Prostate gland (tissue), 2 donors: ENCODE results near the gene TAS2R16. TPM values are rescaled to one million over a fixed set of nuclear protein-coding genes. Genes with fewer than 3 reads are reported as not detected.

Experiments
- DNase-seq: peaks from one replicate; pipeline ENCODE4 v3.0.0-alpha.2; 2019; ENCODE audit warnings: low spot score
- H3K27ac ChIP-seq, 2 donors: fragments of 200-600 bp; sonication (generic); 2 replicates each; pipeline ENCODE4 v1.5.1; 2017 to 2019
- H3K27me3 ChIP-seq: fragments of 200-600 bp; sonication (generic); replicated peaks from 2 replicates; pipeline ENCODE4 v1.5.1; 2019; ENCODE audit not compliant: insufficient read depth
- H3K36me3 ChIP-seq, 2 donors: fragments of 200-600 bp; sonication (generic); 1 replicate in 1 of 2; 2 replicates in 1 of 2; pipeline versions ENCODE4 v1.5.1 to v1.8.1; 2017 to 2019
- H3K4me1 ChIP-seq: fragments of 200-600 bp; sonication (generic); replicated peaks from 2 replicates; pipeline ENCODE4 v1.5.1; 2019
- H3K4me3 ChIP-seq, 2 donors: fragments of 200-600 bp; sonication (generic); 2 replicates each; pipeline ENCODE4 v1.5.1; 2017 to 2019
- H3K9me3 ChIP-seq: fragments of 200-600 bp; sonication (generic); 2 replicates; pipeline ENCODE4 v1.5.1; 2017
- CTCF ChIP-seq, 4 experiments: fragments of 200-600 bp in 2 of 4; fragments of 450-650 bp in 2 of 4; sonication (generic) in 2 of 4; IDR thresholded peaks; 1 replicate in 3 of 4; 2 replicates in 1 of 4; pipeline ENCODE4 v1.5.1; 2016 to 2019; ENCODE audit warnings: antibody characterized with exemption in 4 of 4, mild to moderate bottlenecking in 2 of 4, moderate library complexity in 2 of 4
- POLR2A ChIP-seq: fragments of 450-650 bp; IDR thresholded peaks from one replicate; pipeline ENCODE4 v1.6.1; 2016; ENCODE audit warnings: antibody characterized with exemption, mild to moderate bottlenecking
- POLR2AphosphoS5 ChIP-seq: sonication (generic); formaldehyde crosslinking; IDR thresholded peaks from one replicate; pipeline ENCODE4 v1.6.1; 2017; ENCODE audit warnings: antibody characterized with exemption
- WGBS: methylation state at CpG from one replicate; pipeline ENCODE4 v1.1.5; 2018; 5-methylcytosine and 5-hydroxymethylcytosine counted together
- intact Hi-C: fragments of 100-400 bp; cut with DNase I; formaldehyde crosslinking; loops from one replicate; pipeline ENCODE4 v1.14.2; 2022
- total RNA-seq, 2 donors: library from RNA; depleted of rRNA; stranded (reverse); fragments of >200 nt; gene quantifications; one replicate each; pipeline ENCODE4 v1.1.0, GENCODE V29; 2016

The TAS2R16 gene
- total RNA-seq, 2 donors from 2014 or later: not detected

GRCh38 chr7:122989577-122989976, 5.9 kb downstream of the TAS2R16 start:
- Histone ChIP-seq H3K27me3 (no peaks in the 10 kb centered on the region), H3K4me1 (no peaks in the 10 kb centered on the region), H3K9me3 (no peaks in the 10 kb centered on the region), H3K27ac (no peak overlapping the region), H3K4me3 (no peak overlapping the region), H3K36me3 (no peaks in the 10 kb centered on the region)
- TF ChIP-seq POLR2A (no peak), POLR2AphosphoS5 (no peak), CTCF (IDR thresholded peaks at IDR 0.05) (no peak)
- no peak for DNase-seq
- 92% methylated on average over 2 of the region's 2 CpGs for WGBS
- intact Hi-C loops: no loop called here

GRCh38 chr7:122989041-122989440, 6.5 kb downstream of the TAS2R16 start:
- Histone ChIP-seq H3K9me3 (no peaks in the 10 kb centered on the region), H3K27ac (no peak overlapping the region), H3K4me1 (no peaks in the 10 kb centered on the region), H3K27me3 (no peaks in the 10 kb centered on the region), H3K36me3 (no peaks in the 10 kb centered on the region), H3K4me3 (no peak overlapping the region)
- 43% methylated on average over 6 of the region's 6 CpGs for WGBS
- intact Hi-C loops: no loop called here
- TF ChIP-seq POLR2A (no peak), CTCF (IDR thresholded peaks at IDR 0.05) (no peak)
- DNase-seq: no peak

GRCh38 chr7:122988333-122988732, 7.2 kb downstream of the TAS2R16 start:
- no peaks in the 10 kb centered on the region for H3K4me1 ChIP-seq
- H3K9me3 ChIP-seq: no peaks in the 10 kb centered on the region
- no peak overlapping the region for H3K4me3 ChIP-seq
- TF ChIP-seq CTCF (IDR thresholded peaks at IDR 0.05) (no peak), POLR2AphosphoS5 (no peak), POLR2A (no peak)
- intact Hi-C loops: no loop called here
- no peaks in the 10 kb centered on the region for H3K36me3 ChIP-seq
- 72% methylated on average over 4 of the region's 4 CpGs for WGBS
- H3K27me3 ChIP-seq: no peaks in the 10 kb centered on the region
- DNase-seq: no peak
- H3K27ac ChIP-seq: no peak overlapping the region

- H3K27me3 ChIP-seq: no peaks in the 10 kb centered on the region
- no peak for DNase-seq
- H3K4me3 ChIP-seq: no peak overlapping the region
- H3K4me1 ChIP-seq: no peaks in the 10 kb centered on the region
- H3K27ac ChIP-seq: no peak overlapping the region
- intact Hi-C loops: no loop called here
- TF ChIP-seq POLR2AphosphoS5 (no peak), POLR2A (no peak), CTCF (IDR thresholded peaks at IDR 0.05) (no peak)
- 96% methylated on average over 2 of the region's 2 CpGs for WGBS
- no peaks in the 10 kb centered on the region for H3K36me3 ChIP-seq
- H3K9me3 ChIP-seq: no peaks in the 10 kb centered on the region
Observed at GRCh38 chr7:122987463-122987862, 8.0 kb downstream of the TAS2R16 start.

- TF ChIP-seq CTCF (IDR thresholded peaks at IDR 0.05) (no peak), POLR2A (no peak), POLR2AphosphoS5 (no peak)
- intact Hi-C loops: no loop called here
- H3K36me3 ChIP-seq: no peaks in the 10 kb centered on the region
- no peak overlapping the region for H3K4me3 ChIP-seq
- H3K4me1 ChIP-seq: no peaks in the 10 kb centered on the region
- no peak for DNase-seq
- H3K27me3 ChIP-seq: no peaks in the 10 kb centered on the region
- H3K9me3 ChIP-seq: no peaks in the 10 kb centered on the region
- WGBS: 87% methylated on average over 2 of the region's 2 CpGs
- H3K27ac ChIP-seq: no peak overlapping the region
Observed at GRCh38 chr7:122984021-122984420, 11.5 kb downstream of the TAS2R16 start.
